ENCODE measurements around the gene SAT1.

The SAT1 gene

DNA sequence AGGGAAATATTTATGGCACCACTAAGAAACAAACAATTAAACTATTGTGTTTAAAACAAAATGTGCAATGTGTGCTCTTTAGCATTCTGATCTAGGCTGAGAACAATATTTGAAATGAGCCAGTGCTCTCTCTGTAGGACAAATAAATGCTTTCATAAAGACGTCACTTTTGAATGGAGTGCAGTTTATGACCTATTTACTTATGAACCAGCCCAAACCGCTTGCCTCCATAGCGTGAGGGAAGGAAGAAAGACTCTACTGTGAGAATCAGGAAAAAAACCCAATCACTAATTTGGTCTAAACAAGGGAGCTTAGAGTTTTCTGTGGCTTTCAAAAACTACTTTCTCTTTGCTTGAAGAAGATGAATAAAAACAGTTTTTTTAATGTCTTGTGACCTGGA lies 39.4 kb downstream of the SAT1 start:
- TF ChIP-seq, protein P1, sequence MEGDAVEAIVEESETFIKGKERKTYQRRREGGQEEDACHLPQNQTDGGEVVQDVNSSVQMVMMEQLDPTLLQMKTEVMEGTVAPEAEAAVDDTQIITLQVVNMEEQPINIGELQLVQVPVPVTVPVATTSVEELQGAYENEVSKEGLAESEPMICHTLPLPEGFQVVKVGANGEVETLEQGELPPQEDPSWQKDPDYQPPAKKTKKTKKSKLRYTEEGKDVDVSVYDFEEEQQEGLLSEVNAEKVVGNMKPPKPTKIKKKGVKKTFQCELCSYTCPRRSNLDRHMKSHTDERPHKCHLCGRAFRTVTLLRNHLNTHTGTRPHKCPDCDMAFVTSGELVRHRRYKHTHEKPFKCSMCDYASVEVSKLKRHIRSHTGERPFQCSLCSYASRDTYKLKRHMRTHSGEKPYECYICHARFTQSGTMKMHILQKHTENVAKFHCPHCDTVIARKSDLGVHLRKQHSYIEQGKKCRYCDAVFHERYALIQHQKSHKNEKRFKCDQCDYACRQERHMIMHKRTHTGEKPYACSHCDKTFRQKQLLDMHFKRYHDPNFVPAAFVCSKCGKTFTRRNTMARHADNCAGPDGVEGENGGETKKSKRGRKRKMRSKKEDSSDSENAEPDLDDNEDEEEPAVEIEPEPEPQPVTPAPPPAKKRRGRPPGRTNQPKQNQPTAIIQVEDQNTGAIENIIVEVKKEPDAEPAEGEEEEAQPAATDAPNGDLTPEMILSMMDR (conservative IDR thresholded peaks at IDR 0.05): no peak
- H3K27ac ChIP-seq: peak overlapping the region; percentile 59

DNA sequence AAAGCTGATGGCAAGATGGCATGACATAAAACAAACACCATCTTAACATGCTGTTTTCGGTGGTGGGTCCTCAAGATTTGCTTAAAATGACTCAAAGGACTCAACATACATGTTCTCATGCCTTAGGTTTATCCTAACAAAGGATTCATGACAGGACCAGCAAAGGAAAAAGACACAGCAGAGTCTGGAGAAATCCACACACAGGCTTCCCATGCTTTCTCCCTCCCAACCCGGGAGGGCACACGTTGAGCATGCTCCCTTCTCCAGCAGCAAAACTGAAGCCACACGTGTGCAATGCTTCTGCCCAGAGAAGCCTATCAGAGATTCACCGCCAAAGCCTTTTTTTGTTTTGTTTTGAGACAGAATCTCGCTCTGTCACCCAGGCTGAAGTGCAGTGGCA lies 39.9 kb downstream of the SAT1 start:
- TF ChIP-seq, protein P1 (conservative IDR thresholded peaks at IDR 0.05): no peak
- H3K27ac ChIP-seq: peak overlapping the region; percentile 59

DNA sequence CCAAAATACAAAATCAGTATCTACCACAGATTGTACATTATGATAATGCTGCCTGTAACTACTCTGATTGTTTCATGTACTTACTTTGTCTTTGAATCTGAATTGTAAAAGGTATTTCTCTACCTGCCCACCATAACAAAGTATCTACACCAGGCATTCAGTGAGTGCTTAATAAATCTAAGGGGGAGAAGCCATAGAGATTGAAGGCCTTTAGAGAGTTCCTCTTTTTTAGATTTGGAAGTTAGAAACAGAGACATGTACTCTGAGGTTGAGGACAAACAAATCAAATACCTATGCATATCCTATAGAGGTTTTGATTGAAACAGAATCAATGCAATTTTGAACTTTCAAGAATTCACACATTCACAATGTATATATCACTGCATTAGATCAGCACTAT lies 42.7 kb downstream of the SAT1 start:
- TF ChIP-seq, protein P1 (conservative IDR thresholded peaks at IDR 0.05): no peak

DNA sequence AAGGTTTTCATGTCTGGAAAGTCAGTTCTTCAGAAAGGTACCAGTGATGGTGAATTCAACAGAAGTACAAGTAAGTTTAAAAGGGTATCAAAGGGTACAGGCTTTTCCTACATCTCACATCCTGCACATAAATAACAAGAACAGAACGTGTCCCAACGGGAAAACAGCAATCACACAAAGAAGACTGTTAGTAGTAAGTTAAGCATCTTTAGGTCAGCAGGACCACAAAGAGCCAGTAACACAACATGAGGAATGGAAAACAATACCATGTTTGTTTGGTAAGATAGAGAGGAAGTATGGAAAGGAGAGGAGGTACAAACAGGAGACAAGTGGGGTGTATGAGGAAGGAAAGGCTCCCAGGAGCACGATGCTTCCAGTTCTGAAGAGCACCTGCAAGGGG lies 43.2 kb downstream of the SAT1 start:
- TF ChIP-seq, protein P1 (conservative IDR thresholded peaks at IDR 0.05): no peak
- H3K27ac ChIP-seq: no peak overlapping the region

More for the DNA sequence above, 42.7 kb downstream of the SAT1 start:
- H3K27ac ChIP-seq: no peak overlapping the region

DNA sequence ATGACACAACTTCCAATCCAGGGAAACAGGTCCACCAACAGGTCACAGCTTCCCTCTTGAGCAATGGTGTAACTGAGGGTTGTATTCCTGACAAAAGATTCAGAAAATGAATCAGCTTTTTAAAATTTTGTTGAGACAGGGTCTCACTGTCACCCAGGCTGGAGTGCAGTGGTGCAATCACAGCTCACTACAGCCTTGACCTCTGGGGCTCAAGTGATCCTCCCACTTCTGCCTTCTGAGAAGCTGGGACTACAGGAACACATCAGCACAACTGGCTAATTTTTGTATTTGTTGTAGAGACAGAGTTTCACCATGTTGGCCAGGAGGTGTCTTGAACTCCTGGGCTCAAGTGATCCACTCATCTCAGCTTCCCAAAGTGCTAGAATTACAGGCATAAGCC lies 43.7 kb downstream of the SAT1 start:
- TF ChIP-seq, protein P1 (conservative IDR thresholded peaks at IDR 0.05): no peak
- no peak overlapping the region for H3K27ac ChIP-seq

DNA sequence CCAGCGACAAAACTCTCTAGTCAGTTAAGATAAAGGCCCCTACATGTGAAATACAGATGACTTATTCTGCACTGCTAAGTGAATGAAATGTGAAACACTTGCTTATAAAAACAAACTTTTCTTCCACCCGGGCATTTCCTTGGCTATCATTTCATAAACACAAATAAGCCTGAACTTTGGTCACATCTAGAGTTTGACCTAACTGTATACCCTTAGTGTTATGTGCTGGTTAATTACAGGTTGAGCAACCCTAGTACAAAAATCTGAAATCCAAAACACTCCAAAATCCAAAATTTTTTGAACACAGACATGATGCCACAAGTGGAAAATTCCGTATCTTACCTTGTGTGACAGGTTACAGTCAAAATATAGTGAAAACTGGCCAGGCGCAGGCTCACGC lies 45.9 kb downstream of the SAT1 start:
- TF ChIP-seq, protein P1 (conservative IDR thresholded peaks at IDR 0.05): no peak
- H3K27ac ChIP-seq: no peak overlapping the region

DNA sequence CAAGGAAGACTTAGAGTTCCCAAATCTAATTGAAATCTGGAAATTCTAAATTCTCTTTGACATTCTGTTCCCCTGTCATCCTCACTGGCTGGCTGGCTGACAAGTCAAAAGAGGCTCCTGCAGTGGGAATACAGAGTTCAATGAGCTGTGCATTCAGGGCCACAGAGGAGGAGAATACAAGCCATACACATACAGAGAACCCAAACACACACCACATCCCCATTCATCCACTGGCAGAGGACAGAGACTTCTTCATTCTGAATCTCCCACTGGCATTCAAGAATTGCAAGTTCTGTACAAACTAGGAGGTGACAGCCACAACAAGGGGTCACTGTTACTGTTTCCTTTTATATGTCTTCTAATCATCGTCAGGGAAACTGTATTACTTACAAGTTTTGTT lies 49.7 kb downstream of the SAT1 start:
- TF ChIP-seq, protein P1 (conservative IDR thresholded peaks at IDR 0.05): no peak
- no peak overlapping the region for H3K27ac ChIP-seq

All from VCaP (cell line).